SJCRH30 (cell line): ENCODE measurements around the gene MISP. TPM values are rescaled to one million over a fixed set of nuclear protein-coding genes. Genes with fewer than 3 reads are reported as not detected.
A peak's percentile ranks its signal among the peaks of the same experiment; 100 is the strongest.

Experiments used
- DNase-seq, 2 experiments: peaks; one replicate each; pipeline ENCODE4 v3.0.0-alpha.2; 2015 to 2020
- H3K27ac ChIP-seq: fragments of 250-450 bp; sonication (Bioruptor Pico); 2 replicates; pipeline ENCODE4 v1.5.1; 2020; ENCODE audit warnings: mild to moderate bottlenecking, moderate library complexity
- H3K27me3 ChIP-seq: fragments of 250-450 bp; sonication (Bioruptor Pico); 2 replicates; pipeline ENCODE4 v1.5.1; 2020; ENCODE audit warnings: mild to moderate bottlenecking, moderate library complexity
- H3K36me3 ChIP-seq: fragments of 250-450 bp; sonication (Bioruptor Pico); 2 replicates; pipeline ENCODE4 v1.5.1; 2020; ENCODE audit warnings: mild to moderate bottlenecking, moderate library complexity
- H3K4me1 ChIP-seq: fragments of 250-450 bp; sonication (Bioruptor Pico); 2 replicates; pipeline ENCODE4 v1.5.1; 2020; ENCODE audit warnings: mild to moderate bottlenecking, moderate library complexity
- H3K4me3 ChIP-seq: fragments of 250-450 bp; sonication (Bioruptor Pico); 2 replicates; pipeline ENCODE4 v1.5.1; 2020; ENCODE audit warnings: mild to moderate bottlenecking, moderate library complexity
- H3K9me3 ChIP-seq: fragments of 250-450 bp; sonication (Bioruptor Pico); replicated peaks from 2 replicates; pipeline ENCODE4 v1.5.1; 2020; ENCODE audit warnings: mild to moderate bottlenecking, moderate library complexity
- total RNA-seq: library from RNA; depleted of rRNA; stranded (reverse); fragments of >200 nt; shearing (Covaris generic); gene quantifications from 2 replicates; pipeline ENCODE4 v1.2.3, GENCODE V29; 2014

Gene MISP
- total RNA-seq, 1 experiment from 2014 or later = 0.18 TPM

GRCh38 chr19:771332-771785 lies 20.4 kb downstream of the MISP start:
- DNase-seq = peak; percentile 64 to 67
- H3K27me3 ChIP-seq = peaks cover 5% of the 10 kb centered on the region; the same call in 1 of the 2 replicates

GRCh38 chr19:772063-772462 lies 21.2 kb downstream of the MISP start:
- Histone ChIP-seq H3K4me1 (no peaks in the 10 kb centered on the region), H3K36me3 (no peaks in the 10 kb centered on the region), H3K9me3 (no peaks in the 10 kb centered on the region), H3K27me3 (peaks cover 5% of the 10 kb centered on the region; the same call in 1 of the 2 replicates), H3K27ac (no peak overlapping the region), H3K4me3 (no peak overlapping the region)
- no peak for DNase-seq

More at GRCh38 chr19:771332-771785, 20.4 kb downstream of the MISP start:
- H3K4me3 ChIP-seq = no peak overlapping the region
- no peaks in the 10 kb centered on the region for H3K36me3 ChIP-seq
- H3K4me1 ChIP-seq = no peaks in the 10 kb centered on the region
- H3K9me3 ChIP-seq = no peaks in the 10 kb centered on the region
- H3K27ac ChIP-seq = no peak overlapping the region

- no peak overlapping the region for H3K27ac ChIP-seq
- H3K4me3 ChIP-seq = no peak overlapping the region
- no peaks in the 10 kb centered on the region for H3K9me3 ChIP-seq
- H3K36me3 ChIP-seq = no peaks in the 10 kb centered on the region
- H3K27me3 ChIP-seq = peaks cover 5% of the 10 kb centered on the region; the same call in 1 of the 2 replicates
- no peaks in the 10 kb centered on the region for H3K4me1 ChIP-seq
- no peak for DNase-seq
Observed at GRCh38 chr19:772730-773436, 22.0 kb downstream of the MISP start.

GRCh38 chr19:776549-776948 lies 25.6 kb downstream of the MISP start:
- Histone ChIP-seq H3K27me3 (peaks cover 5% of the 10 kb centered on the region; the same call in 1 of the 2 replicates), H3K9me3 (no peaks in the 10 kb centered on the region), H3K36me3 (no peaks in the 10 kb centered on the region), H3K4me3 (no peak overlapping the region), H3K4me1 (0 out of 2 replicates have a peak, but pooled peaks cover 2% of the 10 kb centered on the region), H3K27ac (no peak overlapping the region)
- DNase-seq = no peak

GRCh38 chr19:778910-779653 lies 28.2 kb downstream of the MISP start:
- Histone ChIP-seq H3K4me1 (peaks cover 5% of the 10 kb centered on the region; the same call in 1 of the 2 replicates), H3K27me3 (no peaks in the 10 kb centered on the region), H3K4me3 (peak overlapping the region; percentile 20), H3K27ac (no peak overlapping the region), H3K9me3 (no peaks in the 10 kb centered on the region), H3K36me3 (no peaks in the 10 kb centered on the region)
- DNase-seq = peak; percentile 63 to 71

- peaks cover 5% of the 10 kb centered on the region; the same call in 1 of the 2 replicates for H3K4me1 ChIP-seq
- no peak overlapping the region for H3K27ac ChIP-seq
- no peaks in the 10 kb centered on the region for H3K36me3 ChIP-seq
- no peaks in the 10 kb centered on the region for H3K9me3 ChIP-seq
- no peaks in the 10 kb centered on the region for H3K27me3 ChIP-seq
- H3K4me3 ChIP-seq = no peak overlapping the region
- DNase-seq = no peak
Observed at GRCh38 chr19:780935-781334, 30.0 kb downstream of the MISP start.

- peak overlapping the region; percentile 50 for H3K4me3 ChIP-seq
- DNase-seq = no peak
- no peaks in the 10 kb centered on the region for H3K27me3 ChIP-seq
- H3K36me3 ChIP-seq = no peaks in the 10 kb centered on the region
- peak overlapping the region; percentile 70; the same call in 1 of the 2 replicates for H3K27ac ChIP-seq
- peaks cover 5% of the 10 kb centered on the region; the same call in 1 of the 2 replicates for H3K4me1 ChIP-seq
- no peaks in the 10 kb centered on the region for H3K9me3 ChIP-seq
Observed at GRCh38 chr19:781800-782184, 30.9 kb downstream of the MISP start.

- DNase-seq = peak; percentile 54 to 66
- Histone ChIP-seq H3K4me1 (peaks cover 5% of the 10 kb centered on the region; the same call in 1 of the 2 replicates), H3K27me3 (no peaks in the 10 kb centered on the region), H3K4me3 (peak overlapping the region; percentile 50), H3K27ac (peak overlapping the region; percentile 70; the same call in 1 of the 2 replicates), H3K9me3 (no peaks in the 10 kb centered on the region), H3K36me3 (no peaks in the 10 kb centered on the region)
Observed at GRCh38 chr19:782185-782877, 31.4 kb downstream of the MISP start.

GRCh38 chr19:782878-783668 lies 32.2 kb downstream of the MISP start:
- Histone ChIP-seq H3K9me3 (no peaks in the 10 kb centered on the region), H3K27ac (peak overlapping the region; percentile 70; the same call in 1 of the 2 replicates), H3K36me3 (no peaks in the 10 kb centered on the region), H3K4me3 (peak overlapping the region; percentile 50), H3K27me3 (no peaks in the 10 kb centered on the region), H3K4me1 (peaks cover 6% of the 10 kb centered on the region; the same call in 1 of the 2 replicates)
- DNase-seq = no peak

- H3K27me3 ChIP-seq = no peaks in the 10 kb centered on the region
Observed at GRCh38 chr19:784541-784940, 33.6 kb downstream of the MISP start.

GRCh38 chr19:787536-787935 lies 36.6 kb downstream of the MISP start:
- H3K9me3 ChIP-seq = no peaks in the 10 kb centered on the region
- no peaks in the 10 kb centered on the region for H3K27me3 ChIP-seq
- H3K4me3 ChIP-seq = no peak overlapping the region
- DNase-seq = no peak
- peaks cover 18% of the 10 kb centered on the region; the same call in 1 of the 2 replicates for H3K4me1 ChIP-seq
- no peaks in the 10 kb centered on the region for H3K36me3 ChIP-seq
- H3K27ac ChIP-seq = no peak overlapping the region

More at GRCh38 chr19:784541-784940, 33.6 kb downstream of the MISP start:
- H3K4me3 ChIP-seq = no peak overlapping the region
- no peaks in the 10 kb centered on the region for H3K9me3 ChIP-seq
- no peak overlapping the region for H3K27ac ChIP-seq
- no peak for DNase-seq
- peaks cover 12% of the 10 kb centered on the region; the same call in 1 of the 2 replicates for H3K4me1 ChIP-seq
- H3K36me3 ChIP-seq = no peaks in the 10 kb centered on the region

- Histone ChIP-seq H3K27ac (peak overlapping the region; percentile 59), H3K4me1 (peaks cover 18% of the 10 kb centered on the region; the same call in 1 of the 2 replicates), H3K4me3 (peak overlapping the region; percentile 46), H3K36me3 (no peaks in the 10 kb centered on the region), H3K9me3 (no peaks in the 10 kb centered on the region), H3K27me3 (no peaks in the 10 kb centered on the region)
- no peak for DNase-seq
Observed at GRCh38 chr19:788686-788982, 37.7 kb downstream of the MISP start.

- H3K36me3 ChIP-seq = no peaks in the 10 kb centered on the region
- no peaks in the 10 kb centered on the region for H3K9me3 ChIP-seq
- H3K4me3 ChIP-seq = peak overlapping the region; percentile 46
- peak; percentile 61 to 66 for DNase-seq
- no peaks in the 10 kb centered on the region for H3K27me3 ChIP-seq
- H3K4me1 ChIP-seq = peaks cover 18% of the 10 kb centered on the region; the same call in 1 of the 2 replicates
- peak overlapping the region; percentile 59 for H3K27ac ChIP-seq
Observed at GRCh38 chr19:788983-789700, 38.2 kb downstream of the MISP start.
